ENCODE results near the gene METTL27. TPM values are rescaled to one million over a fixed set of nuclear protein-coding genes. Genes with fewer than 3 reads are reported as not detected.
A peak's percentile ranks its signal among the peaks of the same experiment; 100 is the strongest.

Gene METTL27
- total RNA-seq, 1 experiment from 2014 or later, result 4.3 TPM

DNA sequence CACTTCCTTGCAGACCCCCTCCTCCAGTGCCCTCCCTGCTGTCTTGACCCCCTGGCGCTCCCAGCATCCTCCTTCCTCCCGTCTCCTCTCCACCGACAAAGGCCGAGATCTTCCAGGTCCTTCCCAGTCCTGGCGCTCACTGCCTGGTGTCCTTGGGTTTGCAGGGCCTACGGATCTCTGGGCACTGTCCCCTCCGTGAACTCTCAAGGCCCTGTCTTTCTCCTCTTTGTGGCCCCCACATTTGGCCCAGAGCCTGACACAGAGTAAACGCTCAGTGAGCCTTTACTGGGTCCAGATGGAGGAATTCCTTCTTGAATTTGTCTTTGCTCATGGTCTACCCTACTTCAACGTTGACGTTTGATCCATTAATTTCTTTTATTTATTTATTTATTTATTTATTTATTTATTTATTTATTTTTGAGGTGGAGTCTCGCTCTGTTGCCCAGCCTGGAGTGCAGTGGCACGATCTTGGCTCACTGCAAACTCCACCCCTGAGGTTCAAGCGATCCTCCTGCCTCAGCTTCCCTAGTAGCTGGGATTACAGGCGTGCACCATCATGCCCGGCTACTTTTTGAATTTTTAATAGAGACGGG lies 48.3 kb upstream of the METTL27 start:
- TF ChIP-seq, protein P1, sequence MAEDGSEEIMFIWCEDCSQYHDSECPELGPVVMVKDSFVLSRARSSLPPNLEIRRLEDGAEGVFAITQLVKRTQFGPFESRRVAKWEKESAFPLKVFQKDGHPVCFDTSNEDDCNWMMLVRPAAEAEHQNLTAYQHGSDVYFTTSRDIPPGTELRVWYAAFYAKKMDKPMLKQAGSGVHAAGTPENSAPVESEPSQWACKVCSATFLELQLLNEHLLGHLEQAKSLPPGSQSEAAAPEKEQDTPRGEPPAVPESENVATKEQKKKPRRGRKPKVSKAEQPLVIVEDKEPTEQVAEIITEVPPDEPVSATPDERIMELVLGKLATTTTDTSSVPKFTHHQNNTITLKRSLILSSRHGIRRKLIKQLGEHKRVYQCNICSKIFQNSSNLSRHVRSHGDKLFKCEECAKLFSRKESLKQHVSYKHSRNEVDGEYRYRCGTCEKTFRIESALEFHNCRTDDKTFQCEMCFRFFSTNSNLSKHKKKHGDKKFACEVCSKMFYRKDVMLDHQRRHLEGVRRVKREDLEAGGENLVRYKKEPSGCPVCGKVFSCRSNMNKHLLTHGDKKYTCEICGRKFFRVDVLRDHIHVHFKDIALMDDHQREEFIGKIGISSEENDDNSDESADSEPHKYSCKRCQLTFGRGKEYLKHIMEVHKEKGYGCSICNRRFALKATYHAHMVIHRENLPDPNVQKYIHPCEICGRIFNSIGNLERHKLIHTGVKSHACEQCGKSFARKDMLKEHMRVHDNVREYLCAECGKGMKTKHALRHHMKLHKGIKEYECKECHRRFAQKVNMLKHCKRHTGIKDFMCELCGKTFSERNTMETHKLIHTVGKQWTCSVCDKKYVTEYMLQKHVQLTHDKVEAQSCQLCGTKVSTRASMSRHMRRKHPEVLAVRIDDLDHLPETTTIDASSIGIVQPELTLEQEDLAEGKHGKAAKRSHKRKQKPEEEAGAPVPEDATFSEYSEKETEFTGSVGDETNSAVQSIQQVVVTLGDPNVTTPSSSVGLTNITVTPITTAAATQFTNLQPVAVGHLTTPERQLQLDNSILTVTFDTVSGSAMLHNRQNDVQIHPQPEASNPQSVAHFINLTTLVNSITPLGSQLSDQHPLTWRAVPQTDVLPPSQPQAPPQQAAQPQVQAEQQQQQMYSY (CRISPR knock-in tag; IDR thresholded peaks at IDR 0.05), result 0 out of 2 replicates have a peak, but pooled peaks have one; percentile 36
- no peak for TF ChIP-seq NR2C2 (CRISPR knock-in tag; IDR thresholded peaks at IDR 0.05)
- Mint-ChIP-seq H3K4me1 (peaks cover 8% of the 10 kb centered on the region; the same call in 1 of the 2 replicates), H3K36me3 (peaks cover 3% of the 10 kb centered on the region), H3K9me3 (peaks cover 4% of the 10 kb centered on the region), H3K27ac (no peak overlapping the region), H3K27me3 (ENCODE audit: low read depth) (no peaks in the 10 kb centered on the region; the same call in 1 of the 2 replicates), H3K4me3 (no peak overlapping the region)
- ChIA-PET POLR2A (no interaction called here), CTCF (interaction anchor here (0.5 to 1.9 kb wide), 6 partner anchors 9 to 296 kb away, joined by 3 to 19 read pairs (median 6); no protein-coding TSS in a partner anchor)
- no peak for DNase-seq (ENCODE audit: low spot score)
- ATAC-seq, result no peak

DNA sequence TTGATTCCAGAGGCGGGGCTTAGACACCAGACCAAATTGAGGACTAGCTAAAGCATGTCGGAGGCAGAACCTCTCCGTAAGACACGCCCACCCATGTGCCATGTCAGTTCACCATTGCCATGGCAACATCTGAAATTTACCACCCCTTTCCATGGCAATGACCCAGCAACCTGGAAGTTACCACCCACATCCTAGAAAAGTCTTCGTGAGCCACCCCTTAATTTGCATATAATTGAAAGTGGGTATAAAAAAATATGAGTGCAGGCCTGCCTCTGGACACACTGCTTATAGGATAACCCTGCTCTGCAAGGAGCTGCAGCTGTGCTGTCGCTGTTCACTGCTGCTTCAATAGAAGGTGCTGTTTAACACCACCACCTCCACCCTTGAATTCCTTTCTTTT lies 46.6 kb upstream of the METTL27 start:
- TF ChIP-seq SP1 (CRISPR knock-in tag; conservative IDR thresholded peaks at IDR 0.05), result no peak
- TF ChIP-seq, protein P2, sequence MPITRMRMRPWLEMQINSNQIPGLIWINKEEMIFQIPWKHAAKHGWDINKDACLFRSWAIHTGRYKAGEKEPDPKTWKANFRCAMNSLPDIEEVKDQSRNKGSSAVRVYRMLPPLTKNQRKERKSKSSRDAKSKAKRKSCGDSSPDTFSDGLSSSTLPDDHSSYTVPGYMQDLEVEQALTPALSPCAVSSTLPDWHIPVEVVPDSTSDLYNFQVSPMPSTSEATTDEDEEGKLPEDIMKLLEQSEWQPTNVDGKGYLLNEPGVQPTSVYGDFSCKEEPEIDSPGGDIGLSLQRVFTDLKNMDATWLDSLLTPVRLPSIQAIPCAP (CRISPR knock-in tag; IDR thresholded peaks at IDR 0.05), result no peak
- TF ChIP-seq ZNF263 (CRISPR knock-in tag; IDR thresholded peaks at IDR 0.05; ENCODE audit: low read depth), result no peak
- TF ChIP-seq CREM (CRISPR knock-in tag; IDR thresholded peaks at IDR 0.05), result no peak
- no peak for TF ChIP-seq ELF4 (CRISPR knock-in tag; IDR thresholded peaks at IDR 0.05; ENCODE audit: low read depth)
- no peak for TF ChIP-seq KAT7 (CRISPR knock-in tag; IDR thresholded peaks at IDR 0.05; ENCODE audit: borderline replicate concordance)
- TF ChIP-seq, protein P3, sequence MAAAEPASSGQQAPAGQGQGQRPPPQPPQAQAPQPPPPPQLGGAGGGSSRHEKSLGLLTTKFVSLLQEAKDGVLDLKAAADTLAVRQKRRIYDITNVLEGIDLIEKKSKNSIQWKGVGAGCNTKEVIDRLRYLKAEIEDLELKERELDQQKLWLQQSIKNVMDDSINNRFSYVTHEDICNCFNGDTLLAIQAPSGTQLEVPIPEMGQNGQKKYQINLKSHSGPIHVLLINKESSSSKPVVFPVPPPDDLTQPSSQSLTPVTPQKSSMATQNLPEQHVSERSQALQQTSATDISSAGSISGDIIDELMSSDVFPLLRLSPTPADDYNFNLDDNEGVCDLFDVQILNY (CRISPR knock-in tag; IDR thresholded peaks at IDR 0.05), result no peak
- DNase-seq (ENCODE audit: low spot score) (peak; percentile 40), ATAC-seq (peak; percentile 63)
- no peak overlapping the region for H3K4me3 Mint-ChIP-seq
- H3K4me1 Mint-ChIP-seq, result peaks cover 8% of the 10 kb centered on the region; the same call in 1 of the 2 replicates
- POLR2A ChIA-PET, result no interaction called here
- CTCF ChIA-PET, result interaction anchor here (0.6 to 1.8 kb wide), 7 partner anchors 9 to 138 kb away, joined by 3 to 9 read pairs (median 4); no protein-coding TSS in a partner anchor
- no peaks in the 10 kb centered on the region for H3K9me3 Mint-ChIP-seq
- H3K27ac Mint-ChIP-seq, result no peak overlapping the region
- no peaks in the 10 kb centered on the region; the same call in 1 of the 2 replicates for H3K27me3 Mint-ChIP-seq (ENCODE audit: low read depth)
- H3K36me3 Mint-ChIP-seq, result no peaks in the 10 kb centered on the region

DNA sequence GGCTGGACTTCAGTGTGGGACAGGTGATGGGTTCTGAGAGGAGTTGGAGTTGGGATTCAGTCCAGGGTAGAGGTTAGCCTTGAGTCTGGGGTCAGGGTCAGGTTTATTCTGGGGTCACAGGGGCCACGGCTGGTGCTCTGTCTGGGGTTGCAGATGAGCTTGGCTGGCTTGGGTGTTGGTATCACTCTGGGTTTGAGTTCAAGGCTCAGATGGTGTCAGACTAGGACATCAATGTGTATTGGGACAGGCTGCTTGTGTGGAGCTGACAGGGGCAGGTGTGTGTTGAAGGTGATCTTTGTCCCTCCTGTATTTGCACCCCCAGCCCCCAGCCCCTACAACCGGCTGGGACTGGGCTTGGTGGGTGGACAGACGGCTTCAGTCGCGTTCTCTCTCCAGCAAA lies 45.4 kb upstream of the METTL27 start:
- no peak for ATAC-seq
- TF ChIP-seq CREB1 (CRISPR knock-in tag; IDR thresholded peaks at IDR 0.05) (no peak), NR1H2 (CRISPR knock-in tag; IDR thresholded peaks at IDR 0.05) (no peak), ZNF263 (CRISPR knock-in tag; IDR thresholded peaks at IDR 0.05; ENCODE audit: low read depth) (no peak), ZNF671 (CRISPR knock-in tag; IDR thresholded peaks at IDR 0.05) (no peak), SOX15 (CRISPR knock-in tag; IDR thresholded peaks at IDR 0.05) (no peak)
- TF ChIP-seq, protein P4, sequence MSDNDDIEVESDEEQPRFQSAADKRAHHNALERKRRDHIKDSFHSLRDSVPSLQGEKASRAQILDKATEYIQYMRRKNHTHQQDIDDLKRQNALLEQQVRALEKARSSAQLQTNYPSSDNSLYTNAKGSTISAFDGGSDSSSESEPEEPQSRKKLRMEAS (CRISPR knock-in tag; IDR thresholded peaks at IDR 0.05), result no peak
- TF ChIP-seq, protein P5, sequence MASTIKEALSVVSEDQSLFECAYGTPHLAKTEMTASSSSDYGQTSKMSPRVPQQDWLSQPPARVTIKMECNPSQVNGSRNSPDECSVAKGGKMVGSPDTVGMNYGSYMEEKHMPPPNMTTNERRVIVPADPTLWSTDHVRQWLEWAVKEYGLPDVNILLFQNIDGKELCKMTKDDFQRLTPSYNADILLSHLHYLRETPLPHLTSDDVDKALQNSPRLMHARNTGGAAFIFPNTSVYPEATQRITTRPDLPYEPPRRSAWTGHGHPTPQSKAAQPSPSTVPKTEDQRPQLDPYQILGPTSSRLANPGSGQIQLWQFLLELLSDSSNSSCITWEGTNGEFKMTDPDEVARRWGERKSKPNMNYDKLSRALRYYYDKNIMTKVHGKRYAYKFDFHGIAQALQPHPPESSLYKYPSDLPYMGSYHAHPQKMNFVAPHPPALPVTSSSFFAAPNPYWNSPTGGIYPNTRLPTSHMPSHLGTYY (CRISPR knock-in tag; IDR thresholded peaks at IDR 0.05), result no peak
- TF ChIP-seq, protein P6, sequence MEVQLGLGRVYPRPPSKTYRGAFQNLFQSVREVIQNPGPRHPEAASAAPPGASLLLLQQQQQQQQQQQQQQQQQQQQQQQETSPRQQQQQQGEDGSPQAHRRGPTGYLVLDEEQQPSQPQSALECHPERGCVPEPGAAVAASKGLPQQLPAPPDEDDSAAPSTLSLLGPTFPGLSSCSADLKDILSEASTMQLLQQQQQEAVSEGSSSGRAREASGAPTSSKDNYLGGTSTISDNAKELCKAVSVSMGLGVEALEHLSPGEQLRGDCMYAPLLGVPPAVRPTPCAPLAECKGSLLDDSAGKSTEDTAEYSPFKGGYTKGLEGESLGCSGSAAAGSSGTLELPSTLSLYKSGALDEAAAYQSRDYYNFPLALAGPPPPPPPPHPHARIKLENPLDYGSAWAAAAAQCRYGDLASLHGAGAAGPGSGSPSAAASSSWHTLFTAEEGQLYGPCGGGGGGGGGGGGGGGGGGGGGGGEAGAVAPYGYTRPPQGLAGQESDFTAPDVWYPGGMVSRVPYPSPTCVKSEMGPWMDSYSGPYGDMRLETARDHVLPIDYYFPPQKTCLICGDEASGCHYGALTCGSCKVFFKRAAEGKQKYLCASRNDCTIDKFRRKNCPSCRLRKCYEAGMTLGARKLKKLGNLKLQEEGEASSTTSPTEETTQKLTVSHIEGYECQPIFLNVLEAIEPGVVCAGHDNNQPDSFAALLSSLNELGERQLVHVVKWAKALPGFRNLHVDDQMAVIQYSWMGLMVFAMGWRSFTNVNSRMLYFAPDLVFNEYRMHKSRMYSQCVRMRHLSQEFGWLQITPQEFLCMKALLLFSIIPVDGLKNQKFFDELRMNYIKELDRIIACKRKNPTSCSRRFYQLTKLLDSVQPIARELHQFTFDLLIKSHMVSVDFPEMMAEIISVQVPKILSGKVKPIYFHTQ (CRISPR knock-in tag; IDR thresholded peaks at IDR 0.05), result no peak
- TF ChIP-seq, protein P7, sequence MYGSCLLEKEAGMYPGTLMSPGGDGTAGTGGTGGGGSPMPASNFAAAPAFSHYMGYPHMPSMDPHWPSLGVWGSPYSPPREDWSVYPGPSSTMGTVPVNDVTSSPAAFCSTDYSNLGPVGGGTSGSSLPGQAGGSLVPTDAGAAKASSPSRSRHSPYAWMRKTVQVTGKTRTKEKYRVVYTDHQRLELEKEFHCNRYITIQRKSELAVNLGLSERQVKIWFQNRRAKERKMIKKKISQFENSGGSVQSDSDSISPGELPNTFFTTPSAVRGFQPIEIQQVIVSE (CRISPR knock-in tag; IDR thresholded peaks at IDR 0.05; ENCODE audit: borderline replicate concordance), result no peak
- TF ChIP-seq, protein P8, sequence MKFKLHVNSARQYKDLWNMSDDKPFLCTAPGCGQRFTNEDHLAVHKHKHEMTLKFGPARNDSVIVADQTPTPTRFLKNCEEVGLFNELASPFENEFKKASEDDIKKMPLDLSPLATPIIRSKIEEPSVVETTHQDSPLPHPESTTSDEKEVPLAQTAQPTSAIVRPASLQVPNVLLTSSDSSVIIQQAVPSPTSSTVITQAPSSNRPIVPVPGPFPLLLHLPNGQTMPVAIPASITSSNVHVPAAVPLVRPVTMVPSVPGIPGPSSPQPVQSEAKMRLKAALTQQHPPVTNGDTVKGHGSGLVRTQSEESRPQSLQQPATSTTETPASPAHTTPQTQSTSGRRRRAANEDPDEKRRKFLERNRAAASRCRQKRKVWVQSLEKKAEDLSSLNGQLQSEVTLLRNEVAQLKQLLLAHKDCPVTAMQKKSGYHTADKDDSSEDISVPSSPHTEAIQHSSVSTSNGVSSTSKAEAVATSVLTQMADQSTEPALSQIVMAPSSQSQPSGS (CRISPR knock-in tag; IDR thresholded peaks at IDR 0.05; ENCODE audit: borderline replicate concordance, low read depth), result no peak

More for the DNA sequence above, 45.4 kb upstream of the METTL27 start:
- Mint-ChIP-seq H3K4me3 (no peak overlapping the region), H3K36me3 (no peaks in the 10 kb centered on the region), H3K9me3 (no peaks in the 10 kb centered on the region), H3K4me1 (peaks cover 8% of the 10 kb centered on the region; the same call in 1 of the 2 replicates), H3K27ac (no peak overlapping the region; the same call in 1 of the 2 replicates), H3K27me3 (ENCODE audit: low read depth) (no peaks in the 10 kb centered on the region; the same call in 1 of the 2 replicates)
- ChIA-PET POLR2A (no interaction called here), CTCF (interaction anchor here (1.0 to 1.6 kb wide), 2 partner anchors 91 to 319 kb away, joined by 3 to 5 read pairs; no protein-coding TSS in a partner anchor)
- DNase-seq (ENCODE audit: low spot score), result no peak

Measured in WTC11 (cell line).